Central memory CD8-positive, alpha-beta T cell (primary cell): ENCODE results near the gene CLDND2.

Source experiments
- ATAC-seq: fragments of 150-1000 bp; cut with Tn5 transposase; replicated peaks from 2 replicates; pipeline ENCODE4 v1.10.0; 2022; ENCODE audit warnings: mild to moderate bottlenecking, moderate FRiP score, moderate number of reproducible peaks; ENCODE audit not compliant: poor library complexity, severe bottlenecking; ENCODE audit errors: extremely low read depth
- DNase-seq, 2 donors: peaks; one replicate each; pipeline ENCODE4 v3.0.0; 2021; ENCODE audit warnings: low spot score in 2 of 2
- H3K27ac Mint-ChIP-seq: one replicate; pipeline ENCODE4 v1.8.0; 2022; ENCODE audit warnings: low read depth, mild to moderate bottlenecking, moderate library complexity, mixed read lengths
- H3K27me3 Mint-ChIP-seq: one replicate; pipeline ENCODE4 v1.8.0; 2022; ENCODE audit warnings: mixed read lengths
- H3K36me3 Mint-ChIP-seq: one replicate; pipeline ENCODE4 v1.8.0; 2022; ENCODE audit warnings: mild to moderate bottlenecking, moderate library complexity, mixed read lengths; ENCODE audit not compliant: insufficient read depth
- H3K4me1 Mint-ChIP-seq: one replicate; pipeline ENCODE4 v1.8.0; 2022; ENCODE audit warnings: mixed read lengths
- H3K4me3 Mint-ChIP-seq: one replicate; pipeline ENCODE4 v1.8.0; 2022; ENCODE audit warnings: mild to moderate bottlenecking, moderate library complexity, mixed read lengths
- H3K9me3 Mint-ChIP-seq: one replicate; pipeline ENCODE4 v1.8.0; 2022; ENCODE audit warnings: mixed read lengths

The CLDND2 gene

DNA sequence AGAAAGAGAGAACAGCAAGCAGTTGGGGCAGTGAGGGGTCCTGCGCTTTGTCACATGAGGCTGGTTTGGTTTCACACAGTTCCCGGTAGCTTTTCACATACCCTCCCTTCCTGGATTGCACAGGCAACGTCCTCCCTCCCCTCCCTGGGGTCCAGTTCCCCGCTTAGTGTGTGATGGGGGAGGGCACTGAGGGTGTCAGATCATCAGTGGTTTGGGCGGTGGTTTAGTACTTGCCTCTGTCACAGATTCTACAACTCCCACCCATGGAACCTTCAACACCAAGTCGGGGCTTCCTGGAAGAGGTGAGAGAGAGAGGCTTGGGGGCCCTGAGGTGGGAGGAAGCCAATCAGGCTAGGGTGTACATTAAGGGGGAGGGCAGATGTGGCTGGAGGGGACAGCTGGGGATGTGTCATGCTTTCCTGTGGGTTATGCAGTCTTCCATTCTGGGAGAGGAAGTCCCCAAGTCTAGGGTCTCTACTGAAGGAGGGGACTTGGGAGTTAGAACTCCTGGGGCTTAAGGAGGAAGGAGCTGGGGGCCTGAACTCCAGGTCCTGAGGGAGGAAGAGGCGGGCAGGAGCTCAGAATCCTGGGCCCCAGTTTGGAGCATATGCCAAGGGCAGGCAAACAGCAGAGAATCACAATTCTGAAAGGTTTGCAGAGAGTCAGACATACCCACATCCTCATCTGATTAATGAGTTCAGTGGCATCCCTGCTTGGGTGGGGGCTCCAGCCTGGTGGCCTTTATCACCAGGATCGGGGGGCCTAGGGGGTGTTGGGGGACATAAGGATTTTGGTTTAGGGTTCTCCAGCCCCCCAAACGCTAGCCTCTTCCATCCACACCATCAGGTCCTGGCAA is 4.1 kb upstream of the CLDND2 start, which contains the start of gene NKG7:
Gene NKG7, minus strand, starts transcription at position 6 of the 856 bp plus-strand sequence. CDS start 119 bp downstream, outside the sequence.
- H3K4me1 Mint-ChIP-seq: peaks cover 68% of the 10 kb centered on the region
- H3K27ac Mint-ChIP-seq: peak within 1 kb of the TSS; percentile 89
- ATAC-seq (peak; percentile 76), DNase-seq (peak; percentile 55 to 85)
- no peaks in the 10 kb centered on the region for H3K27me3 Mint-ChIP-seq
- H3K4me3 Mint-ChIP-seq: peak within 1 kb of the TSS; percentile 88
- H3K9me3 Mint-ChIP-seq: no peaks in the 10 kb centered on the region
- peaks cover 27% of the 10 kb centered on the region for H3K36me3 Mint-ChIP-seq

GRCh38 chr19:51372021-51372648 is 3.3 kb upstream of the CLDND2 start:
- no peak for DNase-seq
- H3K27me3 Mint-ChIP-seq: no peaks in the 10 kb centered on the region
- no peaks in the 10 kb centered on the region for H3K9me3 Mint-ChIP-seq
- H3K27ac Mint-ChIP-seq: peak overlapping the region; percentile 89
- ATAC-seq: no peak
- peak overlapping the region; percentile 88 for H3K4me3 Mint-ChIP-seq
- peaks cover 33% of the 10 kb centered on the region for H3K36me3 Mint-ChIP-seq
- peaks cover 69% of the 10 kb centered on the region for H3K4me1 Mint-ChIP-seq

DNA sequence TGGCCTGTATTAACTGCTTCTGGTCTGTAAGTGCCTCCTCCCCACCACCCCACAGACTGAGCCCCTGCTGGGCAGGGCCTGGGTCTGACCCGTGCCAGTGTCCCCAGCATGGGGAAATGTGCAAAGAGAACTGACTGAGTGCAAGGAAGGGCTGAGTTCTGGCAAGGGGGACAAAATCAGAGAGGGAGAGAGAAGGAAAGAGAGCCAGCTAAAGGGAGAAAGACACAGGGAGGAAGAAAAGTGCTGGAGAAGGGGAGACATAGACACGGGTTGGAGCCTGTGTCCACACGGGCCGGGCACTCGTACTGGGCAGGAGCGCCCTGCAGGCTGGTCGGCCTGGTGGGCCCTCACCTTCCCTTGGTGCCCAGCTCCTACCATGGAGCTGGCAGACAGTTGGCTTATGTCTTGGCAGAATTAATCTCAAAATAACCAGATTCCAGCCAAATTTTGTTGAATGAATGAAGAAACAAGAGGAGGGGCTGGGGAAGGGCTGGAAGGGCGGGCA is 2.4 kb upstream of the CLDND2 start:
- no peak for ATAC-seq
- DNase-seq: no peak
- Mint-ChIP-seq H3K9me3 (no peaks in the 10 kb centered on the region), H3K4me3 (peak overlapping the region; percentile 88), H3K27me3 (no peaks in the 10 kb centered on the region), H3K4me1 (peaks cover 71% of the 10 kb centered on the region), H3K27ac (peak overlapping the region; percentile 89), H3K36me3 (peaks cover 41% of the 10 kb centered on the region)

GRCh38 chr19:51370230-51370629 is 1.4 kb upstream of the CLDND2 start:
- peaks cover 72% of the 10 kb centered on the region for H3K4me1 Mint-ChIP-seq
- H3K27ac Mint-ChIP-seq: peak overlapping the region; percentile 89
- no peaks in the 10 kb centered on the region for H3K9me3 Mint-ChIP-seq
- DNase-seq (no peak), ATAC-seq (no peak)
- H3K4me3 Mint-ChIP-seq: peak overlapping the region; percentile 88
- peaks cover 43% of the 10 kb centered on the region for H3K36me3 Mint-ChIP-seq
- H3K27me3 Mint-ChIP-seq: no peaks in the 10 kb centered on the region

- peak overlapping the region; percentile 94 for H3K27ac Mint-ChIP-seq
- H3K4me1 Mint-ChIP-seq: peaks cover 68% of the 10 kb centered on the region
- no peaks in the 10 kb centered on the region for H3K27me3 Mint-ChIP-seq
- DNase-seq: peak; percentile 91 to 94
- H3K9me3 Mint-ChIP-seq: no peaks in the 10 kb centered on the region
- peak overlapping the region; percentile 88 for H3K4me3 Mint-ChIP-seq
- peak; percentile 63 for ATAC-seq
- H3K36me3 Mint-ChIP-seq: peaks cover 40% of the 10 kb centered on the region
These were observed 1.0 kb downstream of the CLDND2 start for GRCh38 chr19:51367565-51368365.

GRCh38 chr19:51367255-51367564 is 1.6 kb downstream of the CLDND2 start:
- ATAC-seq (no peak), DNase-seq (peak in 1 of 2 donors; percentile 26)
- Mint-ChIP-seq H3K9me3 (no peaks in the 10 kb centered on the region), H3K27ac (peak overlapping the region; percentile 94), H3K27me3 (no peaks in the 10 kb centered on the region), H3K4me3 (peak overlapping the region; percentile 88), H3K4me1 (peaks cover 68% of the 10 kb centered on the region), H3K36me3 (peaks cover 34% of the 10 kb centered on the region)

GRCh38 chr19:51366389-51367254 is 2.2 kb downstream of the CLDND2 start:
- Mint-ChIP-seq H3K36me3 (peaks cover 33% of the 10 kb centered on the region), H3K27ac (peak overlapping the region; percentile 94), H3K9me3 (no peaks in the 10 kb centered on the region), H3K27me3 (no peaks in the 10 kb centered on the region), H3K4me3 (peak overlapping the region; percentile 88), H3K4me1 (peaks cover 68% of the 10 kb centered on the region)
- peak; percentile 42 for ATAC-seq
- DNase-seq: peak; percentile 69 to 78

DNA sequence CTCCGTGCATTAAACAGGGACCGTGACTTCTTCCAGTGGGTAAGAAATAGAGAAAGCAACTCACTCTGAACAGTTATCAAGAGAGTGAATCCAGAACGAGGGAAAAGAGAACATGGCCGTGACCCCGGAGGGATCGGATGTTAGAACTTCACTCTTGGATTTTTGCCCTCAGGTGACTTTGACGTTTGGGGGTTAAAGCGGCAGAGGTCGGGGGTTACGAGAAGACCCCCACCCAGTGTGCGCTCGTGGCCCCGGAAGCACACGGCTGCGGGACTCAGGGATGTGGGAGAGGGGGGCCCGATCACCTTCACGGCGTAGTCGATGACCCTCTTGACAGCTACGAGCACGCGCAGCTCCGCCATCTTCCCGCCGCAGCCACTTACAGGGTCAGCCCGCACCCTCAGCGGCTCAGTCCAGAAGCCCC is 2.8 kb downstream of the CLDND2 start, which contains the start of gene ETFB:
Gene ETFB, minus strand, starts transcription at position 424 of the 424 bp plus-strand sequence. Its CDS starts 62 bp downstream, at position 362.
- DNase-seq: no peak
- Mint-ChIP-seq H3K4me3 (peak within 1 kb of the TSS; percentile 88), H3K36me3 (peaks cover 30% of the 10 kb centered on the region), H3K27ac (peak within 1 kb of the TSS; percentile 94), H3K9me3 (no peaks in the 10 kb centered on the region), H3K4me1 (peaks cover 63% of the 10 kb centered on the region), H3K27me3 (no peaks in the 10 kb centered on the region)
- ATAC-seq: no peak

GRCh38 chr19:51365211-51365964 is 3.4 kb downstream of the CLDND2 start:
- peaks cover 29% of the 10 kb centered on the region for H3K36me3 Mint-ChIP-seq
- peak overlapping the region; percentile 88 for H3K4me3 Mint-ChIP-seq
- H3K9me3 Mint-ChIP-seq: no peaks in the 10 kb centered on the region
- ATAC-seq: no peak
- peak overlapping the region; percentile 94 for H3K27ac Mint-ChIP-seq
- no peaks in the 10 kb centered on the region for H3K27me3 Mint-ChIP-seq
- H3K4me1 Mint-ChIP-seq: peaks cover 57% of the 10 kb centered on the region
- no peak for DNase-seq

DNA sequence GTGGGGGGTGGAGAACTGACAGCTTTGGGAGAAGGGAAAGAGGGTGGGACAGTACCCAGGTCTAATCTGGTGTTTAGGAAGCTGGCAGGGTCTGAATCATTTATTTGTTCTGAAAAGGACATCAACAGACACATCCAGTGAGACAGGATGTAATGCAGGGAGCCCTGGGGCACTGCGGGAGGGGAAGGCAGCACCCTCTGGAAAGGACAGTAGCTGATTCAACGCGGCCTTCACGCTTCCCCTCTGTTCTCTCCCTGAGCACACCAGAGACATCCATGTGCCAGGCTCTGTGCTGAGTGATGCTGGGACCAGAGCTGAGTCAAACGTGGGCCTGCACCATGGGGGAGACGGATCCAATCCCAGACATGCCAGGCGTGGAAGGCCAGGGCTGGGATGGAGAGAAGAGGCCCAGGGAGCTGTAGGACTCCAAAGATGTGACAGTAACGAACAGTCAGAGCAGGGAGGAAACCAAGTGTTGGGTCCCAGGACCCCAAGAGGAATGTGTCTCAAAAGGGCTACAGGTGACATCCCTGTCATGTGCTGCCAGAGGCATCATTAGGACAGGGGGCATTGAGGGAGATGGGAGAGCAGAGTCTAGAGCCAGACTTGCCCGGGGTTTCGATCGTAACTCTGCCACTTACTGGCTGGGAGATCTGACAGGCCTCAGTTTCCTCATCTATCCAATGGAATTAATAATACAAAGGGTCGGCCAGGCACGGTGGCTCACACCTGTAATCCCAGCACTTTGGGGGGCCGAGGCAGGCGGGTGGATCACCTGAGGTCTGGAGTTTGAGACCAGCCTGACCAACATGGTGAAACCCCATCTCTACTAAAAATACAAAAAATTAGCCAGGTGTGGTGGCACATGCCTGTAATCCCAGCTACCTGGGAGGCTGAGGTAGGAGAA is 4.3 kb downstream of the CLDND2 start:
- peaks cover 51% of the 10 kb centered on the region for H3K4me1 Mint-ChIP-seq
- H3K4me3 Mint-ChIP-seq: peak overlapping the region; percentile 8
- H3K27me3 Mint-ChIP-seq: no peaks in the 10 kb centered on the region
- peak overlapping the region; percentile 34 for H3K27ac Mint-ChIP-seq
- ATAC-seq (no peak), DNase-seq (no peak)
- H3K9me3 Mint-ChIP-seq: no peaks in the 10 kb centered on the region
- H3K36me3 Mint-ChIP-seq: peaks cover 28% of the 10 kb centered on the region
